WERI-Rb-1 (cell line): ENCODE results near the gene GNAZ.

Experiments
- DNase-seq: peaks from one replicate; pipeline ENCODE4 v3.0.0-alpha.2; 2020
- H3K27ac ChIP-seq: fragments of 250-450 bp; sonication (Bioruptor Pico); 2 replicates; pipeline ENCODE4 v1.5.1; 2020; ENCODE audit warnings: mild to moderate bottlenecking, moderate library complexity
- H3K27me3 ChIP-seq: fragments of 250-450 bp; sonication (Bioruptor Pico); 2 replicates; pipeline ENCODE4 v1.5.1; 2021; ENCODE audit warnings: mild to moderate bottlenecking, low read depth, moderate library complexity; ENCODE audit not compliant: insufficient read depth, severe bottlenecking
- H3K36me3 ChIP-seq: fragments of 250-450 bp; sonication (Bioruptor Pico); 2 replicates; pipeline ENCODE4 v1.5.1; 2020; ENCODE audit warnings: mild to moderate bottlenecking, moderate library complexity
- H3K4me3 ChIP-seq: 2 replicates; pipeline ENCODE4 v1.5.1; 2011; ENCODE audit warnings: low read depth, mild to moderate bottlenecking, control low read depth, low read length
- H3K9me3 ChIP-seq: fragments of 250-450 bp; sonication (Bioruptor Pico); 2 replicates; pipeline ENCODE4 v1.5.1; 2021; ENCODE audit warnings: mild to moderate bottlenecking, moderate library complexity; ENCODE audit not compliant: severe bottlenecking
- TF ChIP-seq, protein P1 (sequence below): IDR thresholded peaks from 2 replicates; pipeline ENCODE4 v1.5.1; 2011; ENCODE audit warnings: low read depth, mild to moderate bottlenecking, control low read depth, inconsistent platforms, low read length

The GNAZ gene

GRCh38 chr22:23069502-23070357, 589 bp upstream of the GNAZ start:
- Histone ChIP-seq H3K27me3 (no peaks in the 10 kb centered on the region), H3K9me3 (no peaks in the 10 kb centered on the region), H3K4me3 (peak overlapping the region; percentile 51), H3K27ac (peak overlapping the region; percentile 85), H3K36me3 (peaks cover 26% of the 10 kb centered on the region)
- TF ChIP-seq, protein P1, sequence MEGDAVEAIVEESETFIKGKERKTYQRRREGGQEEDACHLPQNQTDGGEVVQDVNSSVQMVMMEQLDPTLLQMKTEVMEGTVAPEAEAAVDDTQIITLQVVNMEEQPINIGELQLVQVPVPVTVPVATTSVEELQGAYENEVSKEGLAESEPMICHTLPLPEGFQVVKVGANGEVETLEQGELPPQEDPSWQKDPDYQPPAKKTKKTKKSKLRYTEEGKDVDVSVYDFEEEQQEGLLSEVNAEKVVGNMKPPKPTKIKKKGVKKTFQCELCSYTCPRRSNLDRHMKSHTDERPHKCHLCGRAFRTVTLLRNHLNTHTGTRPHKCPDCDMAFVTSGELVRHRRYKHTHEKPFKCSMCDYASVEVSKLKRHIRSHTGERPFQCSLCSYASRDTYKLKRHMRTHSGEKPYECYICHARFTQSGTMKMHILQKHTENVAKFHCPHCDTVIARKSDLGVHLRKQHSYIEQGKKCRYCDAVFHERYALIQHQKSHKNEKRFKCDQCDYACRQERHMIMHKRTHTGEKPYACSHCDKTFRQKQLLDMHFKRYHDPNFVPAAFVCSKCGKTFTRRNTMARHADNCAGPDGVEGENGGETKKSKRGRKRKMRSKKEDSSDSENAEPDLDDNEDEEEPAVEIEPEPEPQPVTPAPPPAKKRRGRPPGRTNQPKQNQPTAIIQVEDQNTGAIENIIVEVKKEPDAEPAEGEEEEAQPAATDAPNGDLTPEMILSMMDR, result no peak
- DNase-seq, result peak; percentile 94

GRCh38 chr22:23071230-23072076, 1.1 kb downstream of the GNAZ start:
- TF ChIP-seq, protein P1, result no peak
- no peaks in the 10 kb centered on the region for H3K27me3 ChIP-seq
- peak overlapping the region; percentile 87 for H3K27ac ChIP-seq
- H3K9me3 ChIP-seq, result no peaks in the 10 kb centered on the region
- DNase-seq, result no peak
- peak overlapping the region; percentile 66 for H3K4me3 ChIP-seq
- peaks cover 33% of the 10 kb centered on the region for H3K36me3 ChIP-seq

DNA sequence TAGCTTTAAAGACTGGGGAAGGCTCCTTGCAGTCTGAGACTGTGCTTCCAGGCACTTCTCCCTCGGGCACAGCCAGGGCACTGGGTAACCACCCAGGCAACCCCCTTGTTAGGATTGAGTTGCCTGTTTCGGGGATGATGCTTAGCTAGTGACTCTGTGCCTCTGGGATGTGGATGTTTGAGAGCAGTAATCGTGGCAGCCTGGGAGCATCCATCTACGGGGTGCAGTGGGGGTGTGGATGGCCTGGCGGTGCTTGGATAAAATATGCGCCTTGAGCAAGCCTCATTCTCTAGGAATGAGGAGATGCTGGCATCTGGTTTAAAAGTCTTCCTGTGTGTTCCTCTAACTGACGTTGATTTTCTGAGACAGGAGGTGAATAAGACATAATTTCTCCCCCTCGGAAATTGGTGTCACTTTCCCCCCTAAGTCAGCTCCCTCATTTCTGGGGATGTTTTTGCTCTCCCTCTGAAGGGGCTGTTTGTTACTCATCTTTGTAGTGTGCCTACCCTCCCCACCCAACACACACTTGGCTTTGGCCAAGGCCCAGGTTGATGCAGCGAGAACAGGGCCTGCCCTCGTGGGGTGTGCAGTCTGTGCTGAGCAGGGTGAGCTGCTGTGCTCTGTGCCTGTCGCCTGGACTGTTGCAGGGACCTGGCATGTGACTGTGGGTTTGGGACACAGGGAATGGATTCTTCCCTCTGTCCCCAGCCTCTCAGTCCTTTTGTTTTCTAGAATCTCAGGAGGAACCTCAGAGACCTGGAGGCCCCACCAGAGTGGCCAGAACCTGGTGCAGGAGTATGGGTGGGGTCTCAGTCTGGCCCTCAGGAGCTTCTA, 2.0 kb downstream of the GNAZ start:
- Histone ChIP-seq H3K9me3 (no peaks in the 10 kb centered on the region), H3K4me3 (no peak overlapping the region), H3K27ac (no peak overlapping the region), H3K36me3 (peaks cover 42% of the 10 kb centered on the region), H3K27me3 (no peaks in the 10 kb centered on the region)
- TF ChIP-seq, protein P1, result no peak
- DNase-seq, result no peak

- no peak for DNase-seq
- Histone ChIP-seq H3K36me3 (peaks cover 44% of the 10 kb centered on the region), H3K27ac (no peak overlapping the region), H3K27me3 (no peaks in the 10 kb centered on the region), H3K9me3 (no peaks in the 10 kb centered on the region), H3K4me3 (no peak overlapping the region)
- TF ChIP-seq, protein P1, result no peak
These were observed 2.7 kb downstream of the GNAZ start for GRCh38 chr22:23072911-23073491.

- TF ChIP-seq, protein P1, result no peak
- H3K27ac ChIP-seq, result no peak overlapping the region
- peaks cover 44% of the 10 kb centered on the region for H3K36me3 ChIP-seq
- H3K27me3 ChIP-seq, result no peaks in the 10 kb centered on the region
- no peaks in the 10 kb centered on the region for H3K9me3 ChIP-seq
- no peak overlapping the region for H3K4me3 ChIP-seq
- DNase-seq, result no peak
These were observed 3.4 kb downstream of the GNAZ start for GRCh38 chr22:23073526-23074229.
